DMS 273 treated with DMSO at 0.1 percent for 48 hours (cell line): ENCODE data around the gene DPYD.

Experiments
- DNase-seq: peaks from one replicate; lab custom pipeline; 2025; lab: John Stamatoyannopoulos, UW

The DPYD gene

DNA sequence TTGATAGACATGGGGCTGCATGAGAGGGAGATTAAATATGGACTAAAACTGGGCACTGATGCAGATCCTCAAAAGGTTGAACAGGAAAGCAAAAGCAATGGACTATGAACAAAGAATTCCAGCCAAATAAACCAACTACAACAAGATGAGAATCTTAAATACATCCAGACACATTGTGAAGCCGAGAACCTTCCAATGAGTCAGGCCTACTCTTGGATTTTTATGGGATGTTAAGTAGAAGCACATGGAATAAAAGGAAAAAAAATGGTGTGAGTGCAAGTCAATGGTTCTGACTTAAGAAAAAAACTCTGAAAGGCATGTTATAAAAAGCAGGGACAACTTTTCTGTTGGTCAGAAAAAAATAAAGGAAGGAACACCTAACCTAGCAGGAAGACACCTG is 227.2 kb downstream of the DPYD start:
- no peak for DNase-seq

DNA sequence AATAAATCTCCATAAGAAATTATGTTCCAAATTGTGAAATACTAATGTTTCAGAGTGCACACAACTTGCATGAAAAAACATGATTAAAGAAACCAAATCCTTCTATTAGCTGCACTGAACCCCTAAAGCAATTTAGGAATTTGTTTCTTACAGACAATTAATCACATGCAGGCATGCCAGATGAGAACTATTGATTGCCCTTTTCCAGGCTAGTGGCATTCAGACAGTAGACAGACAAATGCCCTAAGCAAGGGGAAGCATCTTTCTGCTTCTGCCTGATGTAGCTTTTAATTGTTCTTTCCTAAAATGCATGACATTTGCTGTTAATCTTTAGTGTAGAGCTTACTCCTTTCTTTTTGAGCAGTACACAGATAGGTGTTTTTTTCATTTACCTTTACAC is 229.5 kb downstream of the DPYD start:
- no peak for DNase-seq

DNA sequence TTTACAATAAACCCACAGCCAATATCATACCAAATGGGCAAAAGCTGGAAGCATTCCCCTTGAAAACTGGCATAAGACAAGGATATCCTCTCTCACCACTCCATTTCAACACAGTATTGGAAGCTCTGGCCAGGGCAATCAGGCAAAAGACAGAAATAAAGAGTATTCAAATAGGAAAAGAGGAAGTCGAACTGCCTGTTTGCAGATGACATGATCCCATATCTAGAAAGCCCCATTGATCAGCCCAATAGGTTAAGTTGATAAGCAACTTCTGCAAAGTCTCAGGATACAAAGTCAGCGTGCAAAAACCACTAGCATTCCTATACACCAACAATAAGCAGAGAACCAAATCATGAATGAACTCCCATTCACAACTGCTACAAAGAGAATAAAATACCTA is 235.5 kb downstream of the DPYD start:
- DNase-seq, result no peak

DNA sequence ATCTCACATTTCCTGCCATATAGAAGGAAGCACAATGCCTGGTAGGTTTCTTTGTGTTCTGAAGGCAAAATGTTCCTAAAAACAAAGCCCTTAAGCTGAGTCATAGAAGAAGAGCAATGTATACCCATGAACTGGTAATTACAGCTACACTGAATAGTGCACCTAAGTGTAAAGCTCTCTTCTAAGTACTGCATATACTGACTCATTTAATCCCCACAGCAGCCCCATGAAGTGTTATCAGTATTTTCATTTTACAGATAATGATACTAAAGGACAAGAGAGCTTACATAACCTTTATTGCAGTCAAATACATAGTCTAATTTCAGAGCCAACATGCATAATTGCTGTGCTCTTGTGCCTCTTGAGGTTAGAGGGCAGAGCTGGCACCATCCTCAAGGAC is 239.9 kb downstream of the DPYD start:
- DNase-seq, result no peak

DNA sequence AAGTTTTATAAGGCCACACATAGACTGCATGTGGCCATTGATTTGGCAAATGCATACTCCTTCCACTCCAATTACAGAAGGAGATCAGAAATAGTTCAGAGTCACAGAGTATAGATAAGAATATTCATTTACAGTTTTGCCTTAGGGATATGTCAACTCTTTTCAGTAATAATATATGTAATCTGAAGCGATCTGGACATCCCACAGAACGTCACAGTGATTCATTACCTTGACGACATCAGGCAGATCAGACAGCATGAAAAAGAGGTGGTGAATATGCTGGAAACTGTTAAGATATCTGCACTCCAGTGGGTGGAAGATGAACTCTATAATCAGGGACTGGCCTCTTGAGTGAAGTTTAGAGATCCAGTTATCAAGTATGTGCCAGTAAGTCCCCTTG is 240.4 kb downstream of the DPYD start:
- no peak for DNase-seq

DNA sequence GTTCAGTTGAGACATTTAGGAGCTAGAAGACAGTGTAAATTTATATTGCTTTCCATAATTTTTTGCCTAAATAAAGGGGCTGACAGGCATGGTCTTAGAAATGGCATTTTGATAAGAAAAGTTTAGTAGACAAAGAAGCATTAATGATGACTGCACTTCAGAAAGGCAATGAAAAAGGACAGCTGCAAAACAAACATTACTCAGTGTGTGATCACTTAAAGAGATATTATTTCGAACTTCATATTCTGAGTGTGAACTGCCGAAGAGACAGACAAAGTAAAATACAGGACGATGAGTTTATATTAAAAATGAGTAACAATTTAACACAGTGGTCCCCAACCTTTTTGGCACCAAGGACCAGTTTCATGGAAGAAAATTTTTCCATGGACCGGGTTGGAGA is 243.1 kb downstream of the DPYD start:
- no peak for DNase-seq

DNA sequence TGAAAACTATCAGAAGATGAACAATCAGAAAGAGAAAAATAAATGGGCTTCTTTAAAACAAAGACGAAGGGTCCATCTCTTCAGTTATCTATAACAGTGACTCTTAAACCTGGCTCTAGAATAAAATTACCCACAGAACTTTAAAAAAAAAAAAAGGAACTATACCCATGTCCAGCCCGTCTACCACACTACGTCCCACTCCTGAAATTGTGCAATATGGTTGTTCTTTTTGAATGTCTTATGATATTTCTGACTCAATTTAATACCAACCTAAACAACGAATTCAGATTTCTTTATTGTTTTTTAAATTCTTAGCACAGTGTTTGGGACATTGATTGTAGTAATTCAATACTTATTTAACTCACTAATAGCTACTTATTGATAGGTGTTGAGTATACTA is 246.3 kb downstream of the DPYD start:
- no peak for DNase-seq

DNA sequence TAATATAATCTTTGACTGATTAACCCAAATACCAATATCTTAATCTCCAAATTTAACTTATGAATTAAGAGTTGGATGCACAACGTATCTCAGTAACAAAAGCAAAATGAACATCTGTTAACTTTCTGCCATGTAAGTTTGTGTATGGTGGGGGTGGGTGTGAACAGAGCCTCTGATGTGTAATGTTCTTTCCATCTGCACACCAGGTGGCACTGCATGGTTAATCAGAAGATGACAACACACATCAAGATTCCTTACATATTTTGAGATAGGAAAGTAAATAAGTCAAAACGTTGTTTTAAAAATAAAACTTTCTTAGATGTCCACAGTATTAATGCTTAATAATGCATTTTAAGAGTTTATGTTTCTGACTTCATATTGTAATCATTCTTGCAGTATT is 251.9 kb downstream of the DPYD start:
- peak; percentile 73 for DNase-seq

DNA sequence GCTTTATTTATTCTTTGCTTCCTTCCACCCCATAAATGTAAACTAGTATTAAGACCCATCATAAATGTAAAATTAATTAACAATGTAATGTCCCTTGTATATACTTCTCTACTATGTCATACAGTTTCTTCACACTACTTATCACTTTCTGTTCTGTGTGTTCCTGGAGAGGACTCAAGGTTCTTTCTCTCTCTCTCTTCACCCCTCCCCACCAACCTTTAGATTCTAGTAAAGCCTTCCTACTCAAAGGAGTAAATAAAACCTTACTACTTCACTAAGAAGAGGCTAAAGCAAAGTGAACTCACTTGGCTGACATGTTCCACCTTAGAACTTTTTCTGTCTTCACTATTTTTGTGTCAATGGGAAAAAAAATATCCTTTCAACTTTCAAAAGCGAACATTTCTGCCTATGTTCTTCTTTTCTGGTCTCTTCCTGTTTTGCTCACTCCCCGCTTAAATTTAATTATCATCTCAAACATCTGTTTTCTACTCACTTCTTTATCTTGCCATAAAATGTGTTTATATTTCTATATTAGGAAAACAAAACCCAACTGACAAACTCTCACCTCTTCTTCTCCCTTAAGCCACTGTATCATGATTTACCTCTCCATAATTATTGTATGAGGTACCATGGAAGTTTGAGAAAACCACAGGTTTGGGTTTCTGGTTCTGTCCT is 260.3 kb downstream of the DPYD start:
- DNase-seq, result no peak

DNA sequence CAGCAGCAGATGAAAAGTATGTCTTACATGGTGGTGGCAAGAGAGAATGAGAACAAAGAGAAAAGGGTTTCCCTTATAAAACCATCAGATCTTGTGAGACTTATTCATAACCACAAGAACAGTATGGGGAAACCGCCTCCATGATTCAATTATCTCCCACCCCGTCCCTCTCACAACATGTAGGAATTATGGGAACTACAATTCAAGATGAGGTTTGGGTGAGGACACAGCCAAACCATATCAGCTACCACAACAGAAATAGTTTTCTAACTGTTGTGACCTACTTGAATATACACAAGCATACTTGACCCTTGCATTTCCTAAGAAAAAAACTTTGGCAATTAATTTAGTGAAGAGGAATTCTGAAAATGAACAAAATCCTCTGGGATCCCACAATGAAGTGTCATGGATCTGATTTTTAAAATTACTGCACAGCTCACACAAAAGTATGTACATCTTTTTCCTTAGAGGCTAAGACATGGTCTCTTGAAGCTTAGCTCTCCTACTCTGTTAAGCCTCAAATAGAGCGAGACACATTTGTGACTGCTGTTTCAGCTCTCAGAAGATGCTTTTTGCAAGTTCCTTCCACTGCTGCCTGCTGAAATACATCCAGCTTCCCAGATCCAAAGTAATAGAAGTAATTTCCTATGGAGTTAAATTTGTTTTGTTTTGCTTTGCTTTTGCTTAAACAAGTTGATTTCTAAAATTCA is 265.8 kb downstream of the DPYD start:
- no peak for DNase-seq

DNA sequence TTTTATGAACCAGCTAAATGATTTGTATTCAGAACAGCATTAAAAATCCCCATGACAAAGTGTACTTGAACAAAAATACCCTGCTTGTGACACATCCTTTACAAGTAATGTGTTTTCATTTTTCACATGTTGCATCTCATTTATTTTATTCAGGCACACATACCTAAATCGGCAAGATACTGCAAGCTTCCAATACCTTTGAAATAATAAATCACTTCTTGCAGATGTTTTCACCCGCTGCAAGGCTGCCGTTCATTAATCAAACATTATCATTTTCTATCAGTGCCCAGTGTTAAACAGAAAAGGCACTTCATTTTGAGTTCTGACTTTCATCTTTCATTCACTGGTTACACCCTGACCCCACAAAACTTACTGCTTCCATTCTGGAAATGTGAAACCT is 269.6 kb downstream of the DPYD start:
- no peak for DNase-seq

DNA sequence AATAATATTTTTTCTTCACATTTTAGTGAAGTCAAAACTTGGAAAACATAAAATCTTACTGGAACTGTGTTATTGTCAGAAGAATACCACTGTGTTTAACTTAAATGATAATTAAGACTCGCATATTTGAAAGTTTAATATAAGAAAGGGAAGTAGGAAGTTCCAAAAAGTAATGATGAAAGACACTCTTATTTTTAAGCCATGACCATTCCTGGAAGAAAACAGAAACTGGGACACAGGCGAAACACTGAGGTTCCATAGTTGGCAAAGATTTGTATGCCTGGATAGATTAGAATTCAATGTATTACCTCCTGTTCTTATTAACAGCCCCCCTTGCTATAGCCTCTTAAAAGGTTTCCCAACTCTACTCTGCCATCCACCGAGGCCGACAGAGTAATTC is 271.2 kb downstream of the DPYD start:
- DNase-seq, result no peak

DNA sequence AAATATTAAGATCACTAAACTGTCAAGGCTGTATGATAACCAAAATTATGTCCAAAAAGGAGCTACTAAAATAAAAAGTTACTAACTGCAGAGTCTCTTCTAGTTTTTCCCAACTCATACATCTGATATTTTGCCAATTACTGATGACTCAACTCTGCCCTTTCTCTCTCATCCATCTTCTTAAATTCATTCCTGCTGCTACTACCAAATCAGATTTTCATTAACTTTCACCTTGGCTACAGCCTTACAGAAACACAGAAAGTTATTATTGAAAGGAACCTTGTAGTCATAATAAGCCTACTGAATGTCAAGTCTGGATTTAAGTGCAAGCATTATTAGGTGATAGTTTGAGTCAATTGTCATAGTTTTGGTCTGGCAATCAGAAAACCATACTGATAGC is 273.1 kb downstream of the DPYD start:
- DNase-seq, result no peak

DNA sequence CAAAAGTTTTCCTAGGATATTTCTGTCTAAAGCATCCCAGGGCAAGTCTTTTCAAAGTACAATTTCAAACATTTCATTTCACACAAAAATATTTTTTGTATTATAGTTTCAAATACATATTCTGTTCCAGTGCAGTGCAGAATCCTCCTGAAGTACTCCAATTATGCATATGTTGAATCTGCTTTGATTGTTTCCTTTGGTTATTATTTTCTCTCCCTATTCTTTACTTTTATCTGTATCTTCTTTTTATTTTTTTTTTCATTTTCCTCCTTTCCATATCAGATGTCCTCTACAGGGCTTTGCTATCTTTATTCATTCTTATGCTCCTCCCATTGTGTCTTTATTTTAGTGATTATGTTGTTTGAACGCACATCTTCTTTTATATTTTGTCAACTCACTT is 274.8 kb downstream of the DPYD start:
- no peak for DNase-seq

DNA sequence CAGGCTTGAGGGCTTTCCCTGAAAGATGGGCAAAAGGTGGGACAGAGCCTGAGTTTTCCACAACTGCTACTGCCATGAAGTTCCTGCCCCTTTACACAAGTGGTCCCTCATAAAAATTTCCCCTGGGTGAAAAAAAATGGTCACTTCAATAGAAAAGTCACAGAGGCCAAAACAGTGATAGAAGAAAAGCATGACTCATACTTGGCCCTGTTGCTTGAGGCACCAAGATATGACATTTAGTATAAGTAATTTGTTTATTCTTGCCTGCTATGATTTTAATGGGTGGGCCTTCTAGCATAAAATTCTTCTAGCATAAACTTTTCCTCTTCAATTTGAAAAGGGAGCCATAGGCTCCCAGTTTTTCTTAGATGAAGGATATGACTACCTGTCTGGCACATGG is 280.2 kb downstream of the DPYD start:
- no peak for DNase-seq

DNA sequence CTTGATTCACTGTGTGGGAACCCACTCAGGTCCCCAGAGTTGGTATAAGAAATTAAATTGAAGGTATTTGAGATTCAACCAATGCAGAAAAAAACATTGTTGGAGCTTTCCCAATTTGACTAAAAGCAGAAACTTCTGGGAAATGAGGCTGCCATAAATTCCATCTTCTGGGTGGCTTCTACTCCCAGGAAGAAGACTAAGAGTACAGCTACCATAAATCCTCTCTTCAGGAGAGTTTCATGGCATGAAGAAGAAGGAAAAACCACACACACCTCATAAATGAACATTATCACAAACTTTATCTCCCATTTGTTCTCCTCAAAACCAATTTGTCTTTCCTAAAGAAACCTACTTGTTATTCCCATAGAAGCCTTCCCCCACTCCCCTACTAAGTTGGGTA is 283.9 kb downstream of the DPYD start:
- DNase-seq, result no peak

DNA sequence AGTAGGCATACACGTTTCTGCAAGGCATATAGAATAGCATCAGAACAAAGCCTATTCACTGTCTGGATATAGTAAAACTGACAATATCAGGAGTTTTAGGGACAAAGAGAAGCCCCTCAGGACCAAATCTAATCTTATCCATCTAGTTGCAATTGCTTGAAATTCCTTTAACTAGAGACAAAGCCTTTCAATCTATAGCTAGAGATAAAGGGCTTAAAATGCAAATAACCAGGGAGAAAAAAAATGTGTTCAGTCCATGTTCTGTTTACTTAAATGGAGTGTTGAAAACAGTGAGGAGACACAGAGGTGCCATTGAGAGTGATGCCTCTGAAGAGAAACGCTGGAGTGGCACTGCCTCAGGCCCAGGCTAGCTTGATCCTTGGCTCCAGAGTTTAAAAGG is 286.1 kb downstream of the DPYD start:
- no peak for DNase-seq

DNA sequence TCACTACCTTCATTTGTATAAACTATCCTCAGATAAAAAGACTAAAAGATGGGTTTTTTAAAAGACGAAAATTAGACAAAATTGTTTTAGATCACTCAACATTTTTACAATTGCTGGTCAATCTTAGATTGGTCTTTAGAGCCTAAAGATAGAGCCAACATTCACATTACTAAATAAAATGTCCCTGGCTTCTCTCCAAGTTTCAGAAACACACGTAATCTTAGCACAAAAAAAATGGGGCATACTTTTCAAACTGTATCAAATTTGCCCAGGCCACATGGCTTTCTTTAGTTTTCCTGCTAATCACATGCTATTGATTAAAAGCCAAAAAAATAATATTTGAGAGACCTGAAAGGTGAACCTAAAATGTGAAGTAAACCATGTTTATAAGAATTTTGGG is 288.1 kb downstream of the DPYD start:
- no peak for DNase-seq

DNA sequence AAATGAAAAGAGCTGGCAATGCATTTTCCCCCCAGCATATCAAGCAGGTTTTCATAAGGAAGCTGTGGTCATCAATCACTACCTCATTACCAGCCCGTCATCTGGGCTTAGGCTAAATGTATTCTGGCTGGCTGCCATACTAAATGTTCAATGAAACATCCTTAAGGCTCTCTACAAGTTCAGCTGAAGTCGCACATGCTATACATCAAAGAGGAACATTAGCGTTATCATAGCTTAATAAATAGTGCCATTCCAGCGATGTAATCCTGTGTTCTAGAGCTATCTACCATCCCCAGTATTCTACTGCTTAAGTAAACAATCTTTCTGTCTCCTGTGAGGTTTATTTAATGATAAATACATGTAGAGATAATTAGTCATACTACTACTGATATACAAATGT is 288.8 kb downstream of the DPYD start:
- DNase-seq, result peak; percentile 44

DNA sequence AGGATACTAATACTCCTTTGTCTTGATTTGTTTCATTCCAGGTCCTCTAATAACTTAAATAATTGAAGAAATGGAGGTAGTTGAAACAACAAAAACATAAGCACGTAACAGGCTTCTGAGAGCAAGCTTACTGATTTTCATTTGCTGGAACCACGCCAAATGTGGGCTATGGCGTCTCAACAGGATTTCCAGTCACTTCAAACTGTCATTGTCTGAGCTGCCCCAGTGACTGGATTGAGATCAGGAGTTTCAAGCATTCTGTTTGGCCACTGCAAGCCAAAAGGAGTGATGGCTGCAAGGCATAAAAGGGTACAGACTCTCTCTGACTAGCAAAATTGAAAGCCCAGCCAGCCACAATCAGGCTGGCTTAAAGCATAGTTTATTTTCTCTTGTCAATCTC is 289.9 kb downstream of the DPYD start:
- no peak for DNase-seq

DNA sequence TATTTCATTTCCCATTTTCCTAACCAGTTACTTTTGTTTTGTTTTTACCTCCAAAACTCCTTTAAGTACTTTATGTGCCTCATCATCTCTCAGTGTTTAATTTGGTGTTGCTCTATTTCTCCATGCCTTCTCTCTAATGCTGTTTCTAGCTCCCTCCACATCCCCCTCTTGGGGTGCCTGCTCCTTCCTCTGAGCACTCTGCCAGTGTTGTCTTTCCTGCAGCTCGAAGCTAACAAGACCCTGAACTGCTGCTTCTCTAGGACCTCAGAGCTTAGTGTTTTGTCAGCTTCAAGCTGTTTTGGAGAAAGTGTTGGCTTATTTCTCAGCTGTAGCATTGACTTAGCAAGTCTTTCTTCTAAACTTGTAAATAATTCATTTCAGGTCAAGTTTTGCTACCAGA is 290.6 kb downstream of the DPYD start:
- DNase-seq, result no peak

DNA sequence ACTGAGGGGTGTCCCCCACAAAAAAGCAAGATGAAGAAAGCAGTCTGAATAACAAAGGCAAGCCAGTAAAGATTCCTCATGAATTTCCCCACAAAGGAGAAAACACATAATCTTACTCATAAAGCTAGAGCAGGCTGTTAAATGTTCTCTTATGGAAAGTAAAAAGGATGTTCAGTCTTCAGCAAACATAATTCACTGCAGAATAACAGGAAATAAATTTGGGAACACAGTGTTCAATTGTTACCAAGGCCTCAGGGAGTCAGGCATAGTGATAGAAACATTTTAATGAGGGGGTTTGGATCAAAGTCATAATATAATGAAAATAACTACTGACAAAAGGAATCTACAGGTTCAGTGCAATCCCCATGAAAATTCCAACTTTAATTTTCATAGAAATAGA is 297.6 kb downstream of the DPYD start:
- DNase-seq, result no peak

DNA sequence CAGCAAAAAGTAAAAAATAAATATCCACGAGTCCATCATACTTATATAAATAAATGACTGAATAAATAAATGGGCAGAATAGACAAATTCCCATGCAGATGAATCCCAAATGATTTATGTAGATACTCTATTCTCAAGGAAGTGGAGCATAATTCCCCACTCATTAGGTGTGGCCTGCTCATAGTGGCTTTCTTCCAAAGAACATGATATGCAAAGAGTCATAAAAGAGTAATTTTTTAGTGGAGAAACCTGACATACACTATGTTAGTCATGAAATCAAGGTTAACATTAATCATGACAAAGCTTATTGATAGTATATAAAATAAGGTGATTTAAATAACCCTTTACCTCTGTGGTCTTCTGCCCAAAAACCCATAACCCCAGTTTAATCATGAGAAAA is 298.9 kb downstream of the DPYD start:
- no peak for DNase-seq

DNA sequence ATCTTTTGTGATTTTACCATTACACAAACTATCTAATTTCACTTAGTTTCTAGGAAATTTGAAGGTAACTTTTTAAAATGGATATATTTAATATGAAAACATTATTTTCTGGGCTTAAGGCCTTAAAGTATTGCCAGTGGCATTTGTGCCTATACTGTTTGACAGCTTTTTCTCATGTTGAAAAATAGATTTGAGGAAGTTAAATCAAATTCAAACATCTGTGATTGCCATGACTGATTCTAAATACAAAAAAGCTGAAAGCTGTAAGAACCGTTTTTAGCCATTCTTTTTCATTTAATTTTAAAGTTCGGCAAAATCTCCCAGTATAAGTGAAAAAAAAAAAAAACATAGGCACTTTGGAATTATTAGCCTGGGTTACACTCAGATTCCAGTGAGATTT is 301.1 kb downstream of the DPYD start:
- no peak for DNase-seq
